ENCODE measurements around the gene BOC.
A peak's percentile ranks its signal among the peaks of the same experiment; 100 is the strongest.

Gene BOC

DNA sequence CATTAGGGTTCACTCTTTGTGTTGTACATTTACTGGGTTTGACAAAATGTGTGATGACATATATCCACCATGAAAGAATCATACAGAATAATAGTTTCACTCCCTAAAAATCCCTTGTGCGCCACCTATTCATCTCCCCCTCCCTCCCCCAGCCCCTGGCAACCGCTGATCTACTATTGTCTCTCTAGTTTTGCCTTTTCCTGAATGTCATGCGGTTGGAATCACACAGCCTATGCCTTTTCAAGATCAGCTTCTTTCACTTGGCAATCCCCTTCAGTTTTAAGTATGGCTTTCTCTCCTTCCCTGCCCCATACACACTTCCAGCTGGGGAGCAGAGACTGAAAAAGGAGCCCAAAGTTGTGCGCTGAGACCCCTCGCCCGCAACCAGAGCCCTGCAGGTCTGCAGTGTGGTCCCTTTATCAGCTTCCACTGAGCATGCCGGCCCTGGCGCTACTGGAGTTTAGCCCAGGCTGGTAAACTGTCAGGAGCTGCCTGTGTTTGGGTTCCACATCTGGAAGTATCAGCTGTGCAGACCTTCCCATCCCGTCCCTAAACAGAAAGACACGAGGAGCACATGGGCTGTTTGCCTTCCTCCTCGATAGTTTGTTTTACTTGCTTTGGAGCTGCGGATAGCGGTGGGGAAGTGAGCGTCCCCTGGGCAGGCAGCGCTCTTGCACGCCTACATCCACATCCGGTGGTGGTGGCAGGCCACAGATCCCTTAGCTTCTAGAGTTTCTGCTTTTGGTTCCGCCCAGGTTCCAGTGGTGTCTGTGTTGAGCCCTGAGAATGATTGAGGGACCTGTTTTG is 12.3 kb downstream of the BOC start:
- DNase-seq (ENCODE audit: low read depth): no peak

DNA sequence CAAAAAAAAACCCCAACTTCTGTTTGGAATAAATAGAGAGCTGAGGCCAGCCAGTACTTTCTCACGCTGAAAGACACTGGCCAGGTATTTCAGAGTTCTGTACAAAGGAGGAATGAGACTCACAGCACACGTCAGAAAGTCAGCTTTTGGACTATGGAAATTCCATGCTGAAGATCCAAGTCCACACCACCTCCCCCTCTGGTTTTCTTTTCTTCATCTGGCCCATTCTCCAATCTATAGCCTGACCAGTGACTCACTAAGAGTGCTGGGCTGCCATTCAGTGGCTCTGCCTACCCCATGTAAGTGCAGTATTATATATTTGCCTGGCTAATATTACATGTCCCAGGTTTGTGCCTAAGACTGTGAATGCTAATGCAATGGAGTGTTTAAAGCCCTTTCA is 13.9 kb downstream of the BOC start:
- DNase-seq (ENCODE audit: low read depth): no peak

DNA sequence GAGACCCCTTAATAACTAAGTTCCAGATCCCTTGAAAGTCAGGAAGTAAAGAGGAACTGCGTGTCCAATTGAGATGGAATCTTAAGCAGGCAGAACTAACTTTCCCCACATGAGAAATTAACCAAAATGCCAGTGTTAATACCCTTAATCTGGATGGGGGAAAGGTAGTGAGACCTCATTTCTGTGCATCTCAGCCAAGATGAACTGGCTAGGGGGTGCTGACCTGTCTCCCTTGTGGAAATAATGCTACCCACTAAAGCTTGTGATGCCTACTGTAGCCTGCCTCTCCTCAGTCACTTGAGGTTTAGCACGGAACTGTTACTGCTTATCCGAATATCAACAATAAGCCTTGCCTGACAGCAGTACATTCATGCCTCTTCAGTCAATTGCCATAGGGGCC is 15.1 kb downstream of the BOC start:
- DNase-seq (ENCODE audit: low read depth): no peak

DNA sequence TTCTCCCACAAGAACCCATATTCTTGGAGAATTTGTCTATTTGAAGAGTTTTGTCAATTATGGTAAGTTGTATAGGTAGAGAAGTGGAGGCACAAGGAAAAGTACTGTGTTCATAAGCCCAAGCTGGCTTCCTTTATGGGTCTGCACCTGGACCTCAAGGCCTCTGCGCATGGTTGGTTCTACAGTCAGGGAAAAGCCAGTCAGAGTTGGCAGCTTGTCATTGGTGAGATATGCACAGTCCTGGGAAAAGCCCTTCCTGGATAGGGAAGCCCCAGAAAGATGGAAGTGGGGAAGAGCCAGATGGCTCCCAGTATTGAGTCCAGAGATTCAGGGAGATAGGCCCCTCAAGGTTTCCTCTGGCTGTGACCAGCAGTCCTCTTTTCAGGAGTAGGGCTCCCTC is 15.8 kb downstream of the BOC start:
- DNase-seq (ENCODE audit: low read depth): no peak

DNA sequence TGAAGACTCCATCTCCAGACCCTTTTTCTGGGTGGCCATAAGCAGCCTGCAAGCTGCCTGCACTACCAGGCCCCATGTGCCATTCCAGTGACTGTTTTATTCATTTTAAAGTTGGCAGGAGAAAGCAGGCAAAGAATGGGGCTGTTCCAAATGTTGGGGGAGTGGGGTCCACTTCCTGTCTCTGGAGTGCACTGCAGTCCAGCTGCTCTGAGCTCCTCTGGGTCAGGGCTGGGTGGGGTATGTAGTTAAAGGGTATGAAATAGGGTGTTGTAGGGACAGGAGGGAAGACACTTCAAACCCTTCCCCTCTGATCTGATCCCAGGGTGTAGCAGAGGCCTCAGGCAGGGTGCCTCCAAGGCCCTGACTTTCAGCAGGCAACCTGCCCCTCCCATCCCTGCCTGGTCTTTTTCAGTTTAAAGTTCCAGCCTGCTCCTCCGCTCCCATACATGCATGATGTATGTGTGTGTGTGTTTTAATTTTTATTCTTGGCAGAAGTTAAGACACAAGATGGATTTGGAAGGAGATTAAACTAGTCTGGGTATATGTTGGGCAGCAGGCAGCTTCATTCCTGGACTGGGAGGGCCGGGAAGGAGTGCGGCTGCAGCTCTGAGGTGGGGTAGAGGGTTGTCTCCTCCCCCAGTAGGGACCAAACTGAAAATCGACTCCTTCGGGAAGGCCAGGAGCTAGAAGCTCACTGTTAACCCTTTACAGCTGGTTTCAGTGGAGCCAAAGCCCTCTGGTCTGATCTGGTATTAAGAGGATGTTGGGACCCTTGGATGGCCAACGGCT is 17.3 kb downstream of the BOC start:
- no peak for DNase-seq (ENCODE audit: low read depth)

DNA sequence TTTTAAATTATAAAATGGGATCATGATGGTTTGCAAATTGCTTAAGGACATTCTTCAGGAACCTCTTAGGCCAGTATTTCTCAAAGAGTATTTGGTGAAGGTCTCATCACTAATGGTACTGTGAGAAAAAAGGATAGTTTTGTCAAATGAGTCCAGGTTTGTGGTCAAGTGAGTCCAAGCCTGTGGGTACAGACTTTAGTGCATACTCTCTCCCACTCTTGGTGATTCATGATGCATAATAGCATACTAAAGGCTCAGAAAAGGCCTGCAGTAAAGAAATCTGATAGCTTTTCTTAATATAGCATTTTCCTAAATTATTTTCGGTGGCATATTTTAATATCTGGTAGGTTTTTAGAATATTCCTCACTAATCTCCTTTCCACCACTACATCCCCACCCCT is 20.0 kb downstream of the BOC start:
- DNase-seq (ENCODE audit: low read depth): peak; percentile 64

DNA sequence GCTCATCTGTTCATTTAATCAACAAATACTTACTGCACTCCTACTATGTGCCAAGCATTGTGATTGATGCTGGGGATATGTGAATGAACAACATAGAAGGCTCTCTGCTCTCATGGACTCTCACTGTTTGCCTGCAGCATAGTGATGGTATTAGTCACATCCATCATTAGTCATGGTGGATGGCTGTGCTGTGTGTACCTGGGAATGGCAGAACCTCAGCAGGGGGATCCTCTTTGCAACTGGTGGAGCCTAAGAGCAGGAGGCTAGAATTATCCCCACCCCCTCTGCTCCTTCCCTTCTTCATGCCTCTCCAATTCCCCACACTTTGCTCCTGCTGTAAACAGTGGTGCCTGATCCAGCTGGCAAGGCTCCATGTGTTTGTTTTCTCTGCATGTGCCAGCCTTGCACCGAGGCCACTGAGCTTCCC is 20.5 kb downstream of the BOC start:
- DNase-seq (ENCODE audit: low read depth): peak; percentile 85

DNA sequence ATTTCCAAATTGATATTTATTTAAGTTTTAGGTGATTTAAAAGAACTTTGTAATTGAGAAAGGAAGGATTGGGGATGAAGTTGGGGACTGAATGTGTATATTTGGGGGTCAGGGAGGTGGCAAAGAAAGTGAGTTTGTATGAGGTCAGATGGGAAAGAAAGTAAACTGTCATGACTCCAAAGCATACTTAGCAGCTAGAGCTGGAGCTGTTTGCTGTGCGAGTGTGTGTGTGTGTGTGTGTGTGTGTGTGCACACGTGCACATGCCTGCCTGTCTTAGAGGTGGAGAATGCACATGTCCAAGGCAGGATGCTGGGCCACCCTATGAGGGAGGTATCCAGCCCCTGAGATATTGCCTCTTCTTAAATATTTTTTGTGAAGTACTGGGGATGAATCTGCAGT is 21.0 kb downstream of the BOC start:
- no peak for DNase-seq (ENCODE audit: low read depth)

DNA sequence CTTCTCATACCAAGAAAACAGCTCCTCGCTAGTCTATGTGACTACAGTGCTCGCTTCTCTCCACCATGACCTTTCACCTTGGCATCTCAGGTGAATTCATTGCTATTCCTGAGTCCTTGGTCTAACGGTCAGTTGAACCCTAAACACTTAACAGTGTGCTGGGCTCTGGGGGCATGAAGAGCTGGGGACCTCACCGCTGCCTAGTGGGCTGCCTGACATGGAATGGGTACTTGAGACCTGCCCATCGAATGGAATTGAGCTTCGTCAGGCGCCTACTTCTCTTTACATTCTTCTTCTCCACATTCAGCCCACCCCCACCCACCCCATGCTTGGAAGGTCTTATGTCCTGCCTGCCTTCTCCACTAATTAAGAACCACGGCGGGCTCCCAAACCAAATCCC is 22.1 kb downstream of the BOC start:
- DNase-seq (ENCODE audit: low read depth): no peak

DNA sequence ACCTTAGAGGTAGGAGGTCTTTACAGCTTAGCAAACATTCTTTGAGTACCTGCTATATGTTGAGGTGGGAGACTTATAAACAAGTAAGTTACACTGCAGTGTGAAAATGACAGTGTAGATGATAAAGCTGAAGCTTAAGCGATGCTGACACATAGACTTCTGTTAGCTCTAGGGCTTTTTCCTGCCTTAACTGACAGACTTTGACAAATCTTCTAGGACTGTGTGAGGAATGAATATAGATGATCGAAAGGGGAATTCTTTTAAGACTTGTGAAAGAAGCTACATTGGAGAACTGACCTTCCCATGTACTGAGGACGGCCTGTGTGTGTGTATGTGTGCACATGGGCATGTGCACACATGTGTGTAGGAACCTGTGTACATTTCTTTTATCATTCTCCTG is 22.7 kb downstream of the BOC start:
- DNase-seq (ENCODE audit: low read depth): no peak

DNA sequence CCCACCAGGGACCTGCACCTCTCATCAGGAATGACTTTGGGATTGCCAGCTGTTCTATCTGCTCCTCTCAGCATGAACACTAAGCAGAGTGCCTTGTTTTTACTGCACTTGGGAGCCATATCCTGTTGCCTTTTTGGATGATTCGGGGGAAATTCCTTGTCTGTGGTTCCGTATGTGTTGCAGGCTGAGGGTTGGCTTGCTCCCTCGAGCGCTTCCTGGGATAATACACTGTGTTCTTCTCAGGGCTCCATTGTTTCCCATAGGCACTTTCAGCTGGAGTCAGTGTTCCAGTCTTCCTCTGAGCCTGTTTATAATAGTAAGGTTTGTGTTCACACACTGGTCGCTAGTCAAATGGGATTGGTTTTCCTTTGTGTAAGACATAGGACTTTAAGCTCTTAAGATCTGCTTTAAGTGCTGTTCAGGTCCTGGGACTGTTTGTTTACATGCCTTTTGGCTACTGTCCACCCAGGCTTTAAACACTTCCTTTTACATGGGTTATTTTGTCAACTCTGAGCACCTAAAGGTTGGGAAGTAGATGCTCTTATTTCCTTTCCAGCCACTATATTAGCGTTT is 23.4 kb downstream of the BOC start:
- DNase-seq (ENCODE audit: low read depth): no peak

DNA sequence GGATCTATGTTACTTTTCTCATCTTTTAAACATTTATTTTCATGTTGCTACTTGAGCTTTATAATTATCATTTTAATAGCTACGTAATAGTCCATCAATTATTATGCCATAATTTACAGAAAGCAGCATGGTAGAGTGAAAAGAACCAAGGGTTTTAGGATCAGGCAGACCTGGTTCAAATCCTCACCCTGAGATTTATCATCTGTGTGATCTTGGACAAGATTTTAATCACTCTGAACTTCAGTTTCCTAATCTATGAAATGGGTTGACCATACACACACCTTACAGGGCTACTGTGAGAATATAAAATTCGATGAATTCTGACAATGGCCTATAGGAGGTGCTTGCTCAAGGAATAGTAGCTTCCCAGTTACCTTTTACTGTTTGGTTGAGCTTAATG is 27.1 kb downstream of the BOC start:
- DNase-seq (ENCODE audit: low read depth): no peak

DNA sequence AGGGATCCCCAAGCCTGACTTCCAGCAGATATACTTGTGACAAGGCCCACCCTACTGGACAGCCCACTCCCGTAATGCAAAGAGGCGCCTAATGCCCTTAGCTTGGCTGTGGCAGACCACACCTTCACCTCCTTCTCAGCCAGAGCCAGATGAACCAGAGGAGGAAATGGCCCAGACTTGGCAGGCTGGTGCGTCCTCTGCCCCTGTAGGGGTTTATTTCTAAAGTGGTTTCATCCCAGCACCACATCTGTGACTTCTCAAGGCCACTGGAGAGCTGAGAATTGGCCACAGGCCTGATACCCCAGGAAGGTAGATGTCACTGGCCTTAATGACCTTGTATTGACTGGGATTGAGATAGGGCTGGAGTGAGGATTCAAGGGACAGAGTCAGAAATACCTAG is 29.5 kb downstream of the BOC start:
- DNase-seq (ENCODE audit: low read depth): no peak

DNA sequence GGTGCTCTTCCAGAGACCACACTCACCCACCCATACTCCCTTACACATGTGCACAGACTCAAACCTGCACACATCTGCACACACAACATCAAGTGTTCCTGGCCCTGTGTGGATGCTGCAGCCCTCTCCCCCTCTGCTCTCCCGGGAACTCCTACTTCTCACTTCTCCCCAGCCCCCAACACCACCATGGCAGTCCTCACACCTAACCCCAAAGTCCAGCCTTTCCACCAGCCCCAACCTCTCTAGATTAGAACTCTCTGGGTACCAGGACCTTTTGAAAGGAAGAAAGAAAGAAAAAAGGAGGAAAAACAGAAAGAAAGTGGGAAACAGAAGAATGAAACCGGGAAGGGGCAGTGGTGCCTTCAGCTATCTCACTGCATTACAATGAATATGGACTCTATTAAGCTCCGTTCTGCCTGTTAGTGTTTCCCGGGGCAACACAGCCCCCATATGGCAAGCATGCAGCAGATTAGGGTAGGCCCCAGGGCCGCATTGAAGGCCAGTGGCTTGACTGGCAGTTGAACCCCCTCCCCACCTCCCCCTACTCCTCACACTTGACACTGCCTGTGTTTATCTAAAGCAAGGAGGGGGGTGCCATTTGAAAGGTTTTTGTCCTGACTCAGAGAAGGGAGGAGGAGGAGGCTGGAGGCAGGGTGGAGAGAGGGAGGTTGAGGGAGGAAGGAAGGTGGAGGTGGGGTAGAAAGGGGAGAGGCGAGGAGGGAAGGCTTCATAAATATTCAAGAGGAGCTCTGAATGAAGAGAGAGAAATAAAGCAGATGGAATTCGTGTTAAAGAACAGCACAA is 30.1 kb downstream of the BOC start:
- DNase-seq (ENCODE audit: low read depth): peak; percentile 19

DNA sequence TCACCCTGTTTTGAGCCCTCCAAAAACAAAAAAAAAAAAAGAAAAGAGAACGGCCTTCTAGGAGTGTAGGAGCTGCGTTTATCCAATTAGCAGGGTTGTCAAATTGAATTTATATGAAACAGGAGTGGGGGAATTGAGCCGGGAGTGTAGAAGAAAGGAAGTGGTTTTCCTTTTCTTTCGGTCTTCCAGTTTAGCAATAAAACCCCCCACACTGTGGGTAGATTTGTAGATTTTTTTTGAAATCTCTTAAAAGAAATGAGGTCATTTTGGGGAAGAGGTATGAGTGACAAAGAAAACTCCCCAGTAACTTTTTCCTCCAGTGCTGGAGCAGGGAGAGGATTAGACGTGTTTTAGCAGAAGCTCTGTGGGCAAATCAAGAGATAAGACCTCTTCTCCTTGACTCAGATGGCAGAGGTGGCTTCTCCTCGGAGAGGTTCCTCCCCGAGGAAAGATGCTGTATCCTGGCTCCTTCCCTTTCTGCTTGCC is 30.8 kb downstream of the BOC start:
- peak; percentile 9 for DNase-seq (ENCODE audit: low read depth)

DNA sequence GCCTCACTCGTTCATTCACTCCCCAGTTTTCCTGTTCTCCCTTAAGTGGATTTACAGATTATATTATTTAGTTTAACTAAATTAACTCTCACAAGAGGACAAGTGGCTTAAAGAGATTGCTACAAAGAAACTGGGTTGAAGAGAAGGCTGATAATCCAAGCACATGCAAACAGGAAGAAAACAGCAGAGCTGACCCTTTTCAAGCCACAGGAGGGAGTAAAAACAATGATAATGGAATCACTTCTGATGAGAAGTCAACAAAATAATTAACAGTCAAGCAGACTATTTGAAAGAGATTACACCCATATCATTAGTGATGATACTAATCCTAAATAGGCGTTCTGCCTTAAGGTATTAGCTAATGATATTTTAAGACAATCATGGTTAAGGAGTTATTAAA is 31.7 kb downstream of the BOC start:
- no peak for DNase-seq (ENCODE audit: low read depth)

DNA sequence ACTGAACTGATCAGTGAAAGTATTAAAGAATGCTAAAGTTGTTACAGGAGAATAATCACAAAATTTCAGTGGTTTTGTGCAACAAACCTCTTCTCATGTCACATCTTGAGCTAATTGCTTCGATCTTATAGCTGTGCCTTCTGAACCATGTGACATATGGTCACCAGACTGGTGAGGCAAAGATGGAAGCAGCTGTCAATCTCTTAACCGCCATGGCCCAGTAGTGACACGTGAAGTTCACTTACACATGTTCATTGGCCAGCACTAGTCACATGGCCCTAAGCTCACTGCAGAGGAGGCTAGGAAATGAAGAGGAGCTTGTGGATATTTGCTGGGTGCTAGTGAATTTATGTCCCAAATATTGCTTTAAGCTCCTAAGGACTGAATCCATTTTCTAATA is 32.5 kb downstream of the BOC start:
- no peak for DNase-seq (ENCODE audit: low read depth)

DNA sequence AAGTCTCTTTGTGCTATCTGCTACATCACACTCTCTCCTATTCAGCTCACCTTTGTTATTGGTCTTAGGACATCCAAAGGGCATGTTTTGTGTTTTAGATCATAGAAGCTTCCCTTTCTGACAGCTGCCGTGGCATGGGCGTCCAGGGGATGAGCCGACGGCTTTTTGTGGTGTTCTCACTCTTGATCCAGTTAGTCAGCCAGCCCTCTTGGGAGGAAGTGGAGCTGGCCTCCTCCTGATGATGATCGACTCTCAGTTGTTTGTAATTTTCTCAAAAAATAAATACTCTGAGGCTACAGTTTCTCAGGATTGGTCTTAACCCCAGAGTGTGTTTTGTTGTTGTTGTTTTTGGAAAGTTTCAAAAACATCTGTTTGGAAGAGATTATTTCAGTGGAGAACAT is 34.4 kb downstream of the BOC start:
- no peak for DNase-seq (ENCODE audit: low read depth)

DNA sequence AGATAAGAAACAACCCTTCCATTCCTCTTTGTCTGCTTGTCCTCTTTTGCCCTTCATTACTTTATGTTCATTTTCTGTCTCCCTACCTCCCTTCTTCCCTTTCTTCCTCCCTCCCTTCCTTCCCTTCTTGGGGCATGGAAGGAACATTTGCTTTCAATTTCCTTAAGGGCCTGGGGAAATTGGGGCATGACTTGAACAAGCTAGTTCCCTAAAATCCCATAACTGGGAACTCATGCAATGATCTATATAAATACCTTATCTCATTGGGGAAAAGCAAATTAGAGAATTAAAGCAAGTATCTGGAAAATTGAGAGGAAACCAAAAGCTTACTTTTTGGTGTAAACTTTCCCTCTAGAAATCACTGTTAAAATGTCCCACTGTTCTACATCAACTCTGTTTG is 35.7 kb downstream of the BOC start:
- DNase-seq (ENCODE audit: low read depth): no peak

DNA sequence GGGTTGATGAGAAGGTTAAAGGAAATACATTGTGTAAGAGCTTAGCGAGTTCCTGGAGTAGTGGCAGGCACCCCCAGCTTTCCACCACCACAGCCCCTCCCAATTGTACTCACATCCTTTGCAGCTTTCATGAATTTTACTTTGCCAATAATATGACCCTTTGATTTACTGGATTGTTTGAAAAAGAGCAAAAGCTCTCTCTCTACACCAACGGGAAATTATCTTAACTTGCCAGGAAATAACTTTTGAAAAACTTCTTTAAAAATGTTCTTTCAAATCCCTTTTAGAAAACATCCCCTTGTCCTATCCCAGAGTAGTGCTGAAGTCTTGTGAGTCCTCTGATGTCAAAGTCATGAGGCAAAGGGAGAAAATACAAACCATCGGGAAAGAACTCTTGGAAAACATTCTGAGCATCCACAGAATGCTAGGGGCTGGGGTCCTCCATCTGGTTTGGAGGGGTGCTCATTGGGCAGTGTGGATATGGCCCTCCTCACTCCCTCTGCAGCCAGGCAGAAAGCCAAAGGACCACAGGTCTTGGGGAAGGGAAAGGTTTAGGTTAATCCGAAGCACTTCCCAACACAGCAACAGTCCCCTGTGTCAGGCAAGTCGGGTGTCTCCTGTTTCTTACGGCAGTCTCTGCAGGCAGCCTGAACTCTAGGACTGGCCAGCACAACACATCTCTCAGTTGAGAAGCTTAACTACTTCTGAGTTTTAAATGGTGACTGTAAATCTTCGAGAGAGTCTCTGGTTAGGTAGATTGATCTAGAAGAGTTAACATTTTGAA is 36.5 kb downstream of the BOC start:
- DNase-seq (ENCODE audit: low read depth): no peak

DNA sequence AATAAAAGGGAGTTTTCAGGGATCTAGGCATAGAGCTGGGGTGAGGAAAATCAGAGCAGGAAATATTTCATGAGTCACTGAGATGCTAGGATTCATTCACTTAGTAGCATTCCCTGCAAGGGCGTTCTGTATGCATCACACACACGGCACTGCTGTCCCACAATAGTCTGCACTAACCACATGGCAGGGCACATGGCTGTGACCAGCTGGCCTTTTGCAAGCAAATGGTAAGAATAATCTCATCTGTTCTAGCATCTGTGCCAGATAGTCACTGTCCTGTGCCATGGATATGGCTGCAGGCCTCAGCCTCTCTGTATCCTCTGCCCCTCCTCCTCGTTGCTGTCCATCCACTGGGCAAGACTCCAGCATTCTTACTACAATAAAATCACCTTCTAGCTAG is 37.8 kb downstream of the BOC start:
- peak; percentile 56 for DNase-seq (ENCODE audit: low read depth)

All from iris pigment epithelial cell (primary cell).